GM12892 (cell line): ENCODE data around the gene TNP2.

Source experiments
- POLR2A ChIP-seq: IDR thresholded peaks from 2 replicates; pipeline ENCODE4 v1.6.1; 2011; ENCODE audit warnings: low read depth, low read length, control low read depth
- POLR2AphosphoS5 ChIP-seq: IDR thresholded peaks from 2 replicates; pipeline ENCODE4 v1.6.1; 2011; ENCODE audit warnings: low read depth, low read length, control low read depth
- TAF1 ChIP-seq: IDR thresholded peaks from 2 replicates; pipeline ENCODE4 v1.6.1; 2011; ENCODE audit warnings: low read depth, mild to moderate bottlenecking, control low read depth, low read length, borderline replicate concordance

GRCh38 chr16:11290102-11290893 is 21.2 kb upstream of the TNP2 start:
- TF ChIP-seq TAF1 (no peak), POLR2A (no peak), POLR2AphosphoS5 (no peak)
